DMS 273 (cell line): Measurements from ENCODE around the gene CYB5A.

Source experiments
- DNase-seq: peaks from one replicate; lab custom pipeline; 2025; ENCODE audit not compliant: unreplicated experiment; lab: John Stamatoyannopoulos, UW

The CYB5A gene

GRCh38 chr18:74249181-74249968, 42.4 kb downstream of the CYB5A start:
- no peak for DNase-seq

- no peak for DNase-seq
These were observed 43.2 kb downstream of the CYB5A start for GRCh38 chr18:74248595-74248994.

- DNase-seq: no peak
These were observed 43.6 kb downstream of the CYB5A start for GRCh38 chr18:74248189-74248588.

GRCh38 chr18:74244554-74244953, 47.2 kb downstream of the CYB5A start:
- no peak for DNase-seq

- no peak for DNase-seq
These were observed 48.6 kb downstream of the CYB5A start for GRCh38 chr18:74243127-74243526.

- peak; percentile 7 for DNase-seq
These were observed 49.2 kb downstream of the CYB5A start for GRCh38 chr18:74242438-74243096.

- no peak for DNase-seq
These were observed 49.8 kb downstream of the CYB5A start for GRCh38 chr18:74241970-74242369.

GRCh38 chr18:74241426-74241825, 50.3 kb downstream of the CYB5A start:
- DNase-seq: no peak

GRCh38 chr18:74239567-74239966, 52.2 kb downstream of the CYB5A start:
- DNase-seq: no peak

GRCh38 chr18:74234326-74235171, 57.2 kb downstream of the CYB5A start:
- no peak for DNase-seq

GRCh38 chr18:74233933-74234325, 57.8 kb downstream of the CYB5A start:
- no peak for DNase-seq

GRCh38 chr18:74230922-74231714, 60.6 kb downstream of the CYB5A start:
- no peak for DNase-seq

GRCh38 chr18:74229891-74230290, 61.9 kb downstream of the CYB5A start:
- no peak for DNase-seq

GRCh38 chr18:74229005-74229404, 62.8 kb downstream of the CYB5A start:
- DNase-seq: no peak

- no peak for DNase-seq
These were observed 63.5 kb downstream of the CYB5A start for GRCh38 chr18:74228312-74228711.

- no peak for DNase-seq
These were observed 65.1 kb downstream of the CYB5A start for GRCh38 chr18:74226666-74227065.

GRCh38 chr18:74226156-74226555, 65.6 kb downstream of the CYB5A start:
- no peak for DNase-seq

GRCh38 chr18:74225193-74225840, 66.4 kb downstream of the CYB5A start:
- DNase-seq: no peak

GRCh38 chr18:74222710-74223494, 68.9 kb downstream of the CYB5A start:
- DNase-seq: no peak

GRCh38 chr18:74221081-74221480, 70.7 kb downstream of the CYB5A start:
- DNase-seq: no peak
